HG03097 (cell line): ENCODE measurements around the gene MRPL28.
"Not testable (repeated sequence)": the region's sequence is repeated elsewhere in the genome, so short reads cannot be mapped to it uniquely, and the experiment has no call there.

Experiments used
- ATAC-seq: cut with Tn5 transposase; IDR thresholded peaks from one replicate; pipeline ENCODE4 v1.9.1; 2021; ENCODE audit not compliant: unreplicated experiment, low FRiP score

MRPL28 gene

DNA sequence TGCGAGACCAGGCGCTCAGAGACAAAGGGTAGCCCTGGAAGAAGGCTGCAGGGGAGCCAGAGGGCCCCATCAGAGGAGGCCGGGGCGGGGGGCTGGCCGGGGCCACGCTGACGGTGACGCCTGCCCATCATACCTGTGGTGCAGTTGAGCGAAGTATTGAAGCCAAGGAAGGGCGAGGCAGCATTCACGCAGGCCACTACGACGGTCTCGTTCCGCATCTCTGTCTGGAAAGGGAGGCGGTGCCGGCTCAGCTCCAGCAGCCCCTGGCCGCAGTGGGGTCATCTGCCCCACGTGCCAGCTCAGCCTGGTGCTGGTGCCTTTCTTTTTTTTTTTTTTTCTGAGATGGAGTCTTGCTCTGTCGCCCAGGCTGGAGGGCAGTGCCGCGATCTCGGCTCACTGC is 4.9 kb upstream of the MRPL28 start:
- no peak for ATAC-seq

DNA sequence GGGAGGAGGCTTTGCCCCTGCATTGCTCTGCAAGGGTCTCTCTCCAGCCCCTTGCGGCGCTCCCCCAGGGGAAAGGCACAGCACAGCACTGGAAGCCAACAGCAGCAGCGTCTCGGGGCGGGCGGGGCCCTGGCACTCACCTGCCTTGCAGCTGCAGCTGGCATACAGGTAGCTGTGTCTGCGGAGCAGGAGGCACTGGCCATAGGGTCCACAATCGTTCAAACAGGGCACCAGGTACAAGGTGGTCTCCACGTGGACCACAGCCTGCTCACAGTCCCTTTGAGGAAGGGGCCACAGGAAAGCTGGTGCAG is 4.2 kb upstream of the MRPL28 start:
- ATAC-seq, result no peak

DNA sequence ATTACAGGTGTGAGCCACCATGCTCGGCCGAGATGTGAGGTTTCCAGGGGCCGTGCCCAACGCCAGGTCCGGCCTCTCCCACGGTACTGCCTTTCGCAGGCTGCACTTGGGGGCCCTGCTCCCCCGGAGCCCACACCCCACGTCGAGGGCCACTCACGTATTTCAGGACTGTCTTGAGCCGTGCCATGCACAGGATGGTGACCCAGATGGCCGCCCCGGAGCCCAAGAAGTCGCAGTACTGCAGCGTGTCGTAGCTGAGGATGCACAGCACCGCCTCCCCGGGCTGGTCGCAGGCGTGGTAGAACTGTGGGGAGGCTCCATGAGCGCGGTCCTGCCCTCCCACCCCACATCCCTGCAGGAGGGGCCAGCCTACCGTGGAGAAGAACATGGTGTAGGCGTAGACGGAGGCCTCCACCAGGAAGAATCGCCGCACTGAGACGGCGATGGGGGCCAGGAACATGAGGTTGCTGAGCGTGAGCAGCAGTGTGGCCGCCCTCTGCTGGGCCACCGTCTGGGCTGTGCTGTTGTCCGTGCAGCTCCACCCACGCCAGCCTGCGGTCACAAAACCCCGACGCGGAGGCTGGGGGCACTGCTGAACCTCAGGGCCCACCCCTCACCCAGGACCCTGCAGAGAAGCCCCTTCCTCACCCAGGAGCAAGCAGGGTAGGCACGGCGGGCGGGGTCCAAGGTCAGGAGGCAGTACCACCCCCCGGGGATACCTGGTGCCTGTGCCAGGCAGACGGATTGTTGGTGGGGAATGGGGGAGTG is 3.7 kb upstream of the MRPL28 start:
- no peak for ATAC-seq

DNA sequence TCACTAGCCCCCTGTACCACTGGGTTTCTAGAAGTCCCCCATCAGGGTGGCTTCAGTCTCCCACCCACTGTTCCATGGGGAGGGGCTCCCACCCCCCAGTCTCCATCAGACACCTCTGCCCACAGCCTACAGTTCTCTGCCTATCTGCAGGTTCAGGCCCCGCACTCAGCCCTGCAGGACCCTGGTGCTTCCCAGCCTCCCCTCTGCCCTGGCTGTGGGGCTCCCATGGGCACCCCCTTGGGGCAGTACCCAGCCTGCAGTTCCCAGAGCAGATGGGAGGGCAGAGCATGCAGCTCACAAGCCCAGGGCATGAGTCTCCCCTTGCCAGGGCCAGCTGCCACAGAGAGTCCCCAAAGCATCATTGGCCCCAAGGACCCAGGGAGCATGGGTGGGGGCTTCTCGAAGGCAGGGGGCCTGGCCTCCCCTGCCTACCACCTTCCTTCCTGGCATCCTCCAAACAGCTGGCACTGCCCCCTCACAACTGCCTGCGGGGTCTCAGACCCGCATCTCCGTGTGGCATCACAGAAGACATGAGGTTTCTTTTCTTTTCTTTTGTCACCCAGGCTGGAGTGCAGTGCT is 2.8 kb upstream of the MRPL28 start:
- ATAC-seq, result no peak

DNA sequence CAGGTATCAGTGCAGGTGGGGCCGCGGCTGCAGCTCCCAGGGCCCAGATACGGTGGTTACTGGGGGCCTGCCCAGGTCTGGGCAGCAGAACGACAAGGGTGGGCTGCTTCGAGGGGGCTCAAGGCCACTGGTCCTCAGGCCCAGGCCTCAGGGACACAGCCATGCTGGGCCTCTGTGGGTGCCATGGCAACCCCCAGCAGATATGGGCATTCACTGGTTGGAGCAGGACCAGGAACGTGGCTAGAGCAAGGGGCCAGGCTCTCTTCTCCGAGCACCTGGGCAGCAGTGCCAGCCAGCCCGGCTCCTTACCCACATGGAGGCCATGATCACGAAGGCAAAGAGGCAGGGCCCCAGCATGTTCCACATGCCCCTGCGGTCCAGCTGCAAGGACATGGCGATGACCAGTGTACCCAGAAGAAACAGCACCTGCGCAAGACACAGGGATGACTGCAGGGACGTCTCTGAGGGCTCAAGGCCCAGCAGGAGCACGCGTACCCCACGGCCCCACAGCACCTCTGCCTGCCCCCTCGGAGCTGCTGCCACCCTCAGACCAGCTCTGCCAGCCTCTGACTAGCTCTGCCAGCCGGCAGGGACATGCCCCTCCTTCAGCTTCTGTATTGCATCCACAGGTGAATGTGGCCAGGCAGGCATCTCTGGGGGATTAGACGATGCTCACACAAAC is 2.1 kb upstream of the MRPL28 start:
- ATAC-seq, result no peak

DNA sequence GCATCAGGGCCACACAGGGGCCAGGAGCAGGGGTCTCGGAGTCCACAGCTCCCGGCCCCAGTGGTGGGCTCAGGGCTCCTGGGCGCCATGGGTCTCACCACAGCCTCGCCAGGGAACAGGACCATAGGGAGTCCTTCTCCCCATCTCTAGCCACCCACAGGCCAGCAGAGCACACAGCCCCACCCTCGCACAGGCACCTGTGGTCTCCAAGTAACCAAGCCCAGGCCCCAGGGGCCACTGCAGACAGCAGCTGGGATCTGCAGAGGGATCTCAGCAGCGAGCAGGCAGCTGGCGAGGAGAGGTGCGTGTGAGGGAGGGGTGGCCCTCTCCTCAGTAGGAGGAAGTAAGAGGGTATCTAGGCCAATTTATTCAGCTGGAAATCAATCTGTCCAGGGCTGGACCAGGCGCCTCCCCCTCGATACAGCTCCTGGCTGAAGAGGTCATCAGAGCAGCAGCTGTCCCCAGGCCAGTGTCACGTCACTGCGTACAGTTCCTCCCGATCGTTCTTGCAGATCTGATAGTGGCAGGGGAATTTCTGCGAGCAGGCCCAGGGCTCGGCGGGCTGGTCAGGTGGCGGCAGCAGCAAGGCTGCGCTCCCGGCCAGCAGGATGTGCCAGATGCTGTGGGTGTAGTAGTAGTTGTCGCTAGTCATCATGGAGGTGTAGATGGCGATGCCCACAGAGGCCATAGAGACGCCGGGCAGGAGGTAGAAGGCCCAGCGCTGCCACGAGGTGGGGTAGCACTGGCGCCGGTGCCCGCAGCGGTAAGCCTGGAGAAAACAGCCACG is 1.4 kb upstream of the MRPL28 start:
- no peak for ATAC-seq

DNA sequence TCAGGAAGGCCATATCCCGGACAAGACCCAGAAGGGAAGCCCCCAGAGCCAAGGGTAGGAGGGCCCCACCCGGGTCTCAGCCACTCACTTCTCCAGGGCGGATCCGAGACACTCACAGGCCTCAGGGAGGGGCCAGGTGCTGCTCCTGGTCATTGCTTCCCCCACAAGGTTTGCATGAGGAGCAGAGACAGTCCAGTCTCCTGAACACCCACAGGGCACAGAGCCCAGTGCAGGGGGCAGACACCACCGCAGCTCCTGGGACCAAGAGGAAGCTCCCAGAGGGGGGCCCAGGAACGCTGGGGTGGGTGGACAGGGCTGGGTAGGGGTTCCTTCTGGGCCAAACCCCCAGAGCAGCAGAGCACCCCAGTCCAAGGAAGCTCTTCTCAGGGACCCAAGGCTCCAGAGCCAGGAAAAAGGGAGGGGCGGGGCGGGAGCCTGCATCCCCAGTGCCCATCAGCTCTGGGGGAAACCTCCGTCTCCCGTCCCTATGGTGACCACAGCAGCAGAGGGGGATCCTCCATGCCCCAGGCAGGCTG is 709 bp upstream of the MRPL28 start:
- no peak for ATAC-seq

DNA sequence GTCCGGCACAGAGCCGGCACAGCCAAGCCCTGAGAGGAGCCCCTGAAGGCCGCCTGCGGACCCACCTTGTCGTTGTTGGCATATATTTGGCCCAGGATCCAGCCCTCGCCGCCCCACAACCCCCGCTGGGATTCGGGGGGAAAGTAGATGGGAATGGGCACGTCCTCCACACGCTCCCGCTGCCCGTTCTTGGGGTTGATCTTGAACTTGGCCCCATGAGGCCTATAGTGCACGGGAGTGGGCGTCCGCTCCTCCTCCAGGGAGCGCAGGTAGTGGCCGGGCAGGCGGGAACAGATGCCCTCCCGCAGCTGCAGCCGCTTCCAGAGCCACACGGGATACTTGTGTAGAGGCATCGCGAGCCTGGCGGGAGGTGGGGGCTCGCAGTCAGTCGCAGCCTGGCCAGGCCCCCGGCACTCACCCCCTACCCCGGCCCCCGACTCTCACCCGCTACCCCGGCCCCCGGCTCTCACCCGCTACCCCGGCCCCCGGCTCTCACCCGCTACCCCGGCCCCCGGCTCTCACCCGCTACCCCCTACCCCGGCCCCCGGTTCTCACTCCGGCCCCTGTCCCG is 387 bp downstream of the MRPL28 start:
- no peak for ATAC-seq

DNA sequence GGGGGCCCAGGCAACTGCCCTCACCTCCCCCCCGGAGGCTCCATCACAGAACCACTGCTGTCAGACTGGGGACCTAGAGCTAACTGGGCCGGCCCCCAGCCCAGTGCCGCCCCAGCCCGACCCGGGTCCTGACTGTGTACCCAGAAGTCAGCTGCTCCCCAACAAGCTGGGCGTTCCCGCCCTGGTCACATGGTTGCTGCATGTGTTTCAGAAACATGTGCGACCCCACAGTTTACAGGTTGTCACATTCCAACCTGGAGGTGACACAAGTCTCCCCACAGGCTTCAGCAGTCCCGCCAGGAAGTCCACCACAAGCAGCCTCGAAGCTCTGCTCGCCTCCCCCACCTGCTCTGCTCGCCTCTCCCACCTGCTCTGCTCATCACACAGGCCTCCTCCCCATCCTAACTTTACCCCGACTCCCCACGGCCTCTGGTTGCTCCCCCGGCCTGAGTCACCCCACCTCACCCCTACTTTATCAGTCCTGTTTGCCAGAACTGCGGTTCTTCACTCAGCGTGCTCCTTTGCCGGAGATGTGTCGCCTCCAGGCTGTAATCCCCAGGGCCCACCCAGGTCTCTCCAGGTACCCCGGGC is 968 bp downstream of the MRPL28 start:
- no peak for ATAC-seq

DNA sequence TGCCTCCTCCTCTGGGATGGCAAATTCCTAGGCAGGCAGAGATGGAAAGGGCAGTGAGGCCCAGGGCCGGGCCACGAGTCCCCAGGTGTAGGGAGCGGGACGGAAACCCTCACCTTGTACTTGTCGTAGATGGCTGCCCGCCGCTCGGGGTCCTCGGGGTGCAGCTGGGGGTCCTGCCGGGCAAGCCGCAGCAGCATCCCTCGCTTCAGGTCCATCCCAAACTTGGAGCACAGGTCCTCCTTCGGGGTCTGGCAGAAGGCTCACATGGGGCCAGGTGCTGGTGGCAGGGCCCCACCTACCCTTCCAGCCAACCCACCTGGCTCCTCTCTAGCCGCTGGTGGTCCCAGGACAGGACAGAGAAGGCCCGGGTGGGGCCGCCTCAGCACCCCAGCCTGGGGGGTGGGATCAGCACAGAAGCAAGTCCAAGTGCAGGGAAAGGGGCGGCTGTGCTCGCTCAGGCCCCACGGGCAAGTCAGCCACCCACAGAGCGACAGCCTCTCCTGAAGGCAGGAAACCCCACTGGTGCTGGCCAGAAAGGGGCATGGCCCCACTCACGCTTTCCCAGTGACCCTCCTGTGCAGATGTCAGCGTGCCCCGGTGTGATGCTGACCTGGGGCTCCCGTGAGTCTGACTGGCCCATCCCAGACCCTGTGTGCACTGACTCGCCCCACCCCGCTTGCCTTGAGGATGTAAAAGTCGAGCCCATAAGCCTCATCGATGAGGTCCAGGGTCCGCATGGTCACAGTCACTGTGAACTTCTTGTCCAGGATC is 1.8 kb downstream of the MRPL28 start:
- ATAC-seq, result no peak

DNA sequence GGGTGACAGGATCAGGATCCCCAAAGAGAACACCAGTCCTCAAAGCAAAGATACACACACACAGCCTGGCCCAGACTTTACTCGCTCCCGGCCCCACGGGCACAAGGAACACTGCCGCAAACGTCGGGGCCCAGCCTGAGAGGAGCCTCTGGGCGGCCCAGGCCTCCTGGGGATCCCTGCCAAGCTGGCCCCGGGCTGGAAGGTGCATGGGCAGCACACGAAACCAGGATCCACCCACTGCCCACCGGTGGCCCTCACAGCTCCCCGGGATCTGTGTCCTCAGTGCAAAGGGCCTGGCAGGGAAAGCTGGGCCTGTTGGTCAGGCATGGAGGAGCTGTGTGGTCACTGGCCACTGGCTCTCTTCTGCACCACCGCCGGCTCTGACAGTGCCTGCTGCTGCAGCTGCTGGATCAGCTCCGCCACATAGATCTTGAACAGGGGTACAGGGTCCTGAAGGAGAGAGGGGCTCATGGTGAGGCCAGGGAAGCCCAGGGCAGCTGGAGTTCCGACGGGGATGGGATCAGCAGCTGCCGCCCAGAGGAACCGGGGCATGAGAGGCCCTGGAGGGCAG is 2.9 kb downstream of the MRPL28 start:
- no peak for ATAC-seq

DNA sequence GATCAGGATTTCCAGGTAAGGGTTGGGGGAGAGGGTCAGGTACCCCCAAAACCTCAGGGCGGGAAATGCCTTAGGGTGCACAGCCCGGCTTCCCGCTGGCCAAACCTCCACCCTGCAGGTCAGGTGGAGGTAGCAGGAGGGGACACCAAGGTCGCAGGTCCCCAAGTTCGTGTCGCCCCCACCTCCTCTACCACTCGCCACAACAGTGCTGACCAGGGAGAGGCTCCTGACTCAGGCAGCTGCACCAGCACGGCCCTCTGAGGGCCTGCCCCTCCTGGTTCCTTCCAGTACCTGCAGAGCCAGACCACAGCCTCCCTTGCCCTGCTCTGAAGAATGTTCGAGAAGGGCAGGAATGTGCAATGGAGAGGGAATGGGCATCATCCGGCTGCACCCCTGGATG is 3.9 kb downstream of the MRPL28 start:
- ATAC-seq, result no peak

DNA sequence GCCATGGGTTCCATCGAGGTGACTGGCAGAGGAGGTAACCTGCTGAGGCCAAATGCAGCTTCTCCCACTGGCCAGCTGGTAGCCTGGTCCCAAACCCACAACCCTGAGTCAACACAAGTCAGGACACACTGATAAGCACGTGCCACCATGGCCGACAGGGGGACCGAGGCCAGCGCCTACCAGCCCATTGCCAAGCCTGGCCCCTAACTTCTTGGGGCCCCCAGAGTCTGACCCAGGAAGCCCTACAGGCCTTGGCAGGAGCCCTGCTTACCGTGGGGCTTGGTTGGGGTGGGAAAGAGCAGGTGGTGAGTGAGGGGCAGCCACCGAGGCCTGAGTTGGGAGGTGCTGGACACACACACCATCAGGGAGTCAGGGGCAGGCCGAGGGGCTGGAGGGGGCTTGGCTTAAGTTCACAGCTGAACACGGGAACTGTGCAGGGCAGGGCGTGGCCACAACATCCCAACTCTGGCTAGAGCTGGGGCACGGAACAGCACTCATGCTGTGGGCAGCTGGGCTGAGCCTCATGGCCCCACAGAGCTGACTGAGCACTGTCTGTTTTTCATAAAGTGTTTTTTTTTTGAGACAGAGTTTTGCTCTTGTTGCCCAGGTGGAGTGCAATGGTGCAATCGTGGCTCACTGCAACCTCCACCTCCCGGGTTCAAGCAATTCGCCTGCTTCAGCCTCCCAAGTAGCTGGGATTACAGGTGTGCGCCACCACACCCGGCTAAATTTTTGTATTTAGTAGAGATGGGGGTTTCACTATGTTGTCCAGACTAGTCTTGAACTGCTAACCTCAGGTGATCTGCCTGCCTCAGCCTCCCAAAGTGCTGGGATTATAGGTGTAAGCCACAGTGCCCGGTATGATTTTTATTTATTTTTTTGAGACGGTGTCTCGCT is 5.5 kb downstream of the MRPL28 start:
- no peak for ATAC-seq

DNA sequence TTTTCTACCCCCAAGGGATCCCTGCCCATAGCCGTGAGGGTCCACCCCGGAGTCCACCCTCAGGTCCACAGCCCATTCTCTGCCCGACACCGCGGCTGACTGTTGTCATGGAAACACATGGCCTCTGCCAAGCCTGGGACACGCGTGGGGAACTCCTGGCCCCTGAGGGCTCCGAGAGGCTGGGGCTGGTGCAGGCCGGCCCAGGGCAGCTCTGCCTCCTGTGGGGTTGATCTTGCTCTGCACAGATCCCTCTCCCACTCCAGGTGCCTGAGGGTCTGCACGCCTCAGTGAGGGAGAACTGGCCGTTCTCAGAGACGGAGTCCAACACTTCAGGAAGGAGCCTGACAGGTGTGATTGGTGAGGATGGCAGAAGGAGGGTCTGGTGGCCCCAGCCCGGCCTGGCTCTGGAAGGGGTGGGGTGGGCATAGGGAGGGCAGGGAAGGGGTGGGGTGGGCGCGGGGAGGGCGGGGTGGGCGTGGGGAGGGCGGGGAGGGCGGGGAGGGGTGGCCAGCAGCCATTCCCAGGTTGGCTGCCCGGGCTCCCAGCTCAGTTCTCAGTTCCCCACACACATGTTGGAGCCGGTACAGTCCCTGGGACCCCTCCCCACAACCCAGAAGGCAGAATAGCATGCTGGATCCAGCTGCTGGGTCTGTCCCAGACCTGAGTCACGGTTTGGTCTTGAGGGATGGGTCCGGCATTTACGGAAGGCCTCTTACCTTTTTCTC is 6.4 kb downstream of the MRPL28 start:
- no peak for ATAC-seq

DNA sequence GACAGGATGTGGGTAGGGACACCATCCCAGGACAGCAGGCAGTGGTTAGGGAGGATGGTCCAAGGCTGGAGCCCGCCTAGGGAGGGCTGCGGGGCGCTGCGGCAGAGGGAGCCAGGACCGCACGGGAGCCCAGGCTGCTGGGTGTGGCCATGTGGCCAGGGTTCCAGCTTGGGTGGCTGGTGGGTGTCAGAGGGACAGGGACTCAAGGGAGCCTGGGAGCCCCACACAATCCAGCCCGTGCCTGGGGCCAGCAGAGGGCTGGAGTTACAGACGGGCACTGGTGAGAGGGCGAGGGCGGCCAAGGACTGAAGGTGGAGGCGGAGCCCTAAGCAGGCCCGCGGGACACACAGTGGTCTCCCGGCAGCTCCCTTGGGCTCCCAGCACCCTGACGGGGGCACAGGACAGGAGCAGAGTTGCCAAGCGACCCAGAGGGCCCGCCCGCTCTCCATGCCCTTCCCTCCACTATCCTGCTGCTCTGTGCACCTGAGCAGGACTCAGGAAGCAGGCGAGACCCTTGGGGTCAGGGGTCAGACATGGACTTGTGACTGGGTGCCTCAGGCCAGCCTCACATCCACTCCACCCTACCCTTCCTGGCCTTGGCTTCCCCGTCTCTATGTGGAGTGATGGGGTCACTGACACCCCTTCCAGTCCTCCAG is 7.1 kb downstream of the MRPL28 start:
- ATAC-seq, result no peak

DNA sequence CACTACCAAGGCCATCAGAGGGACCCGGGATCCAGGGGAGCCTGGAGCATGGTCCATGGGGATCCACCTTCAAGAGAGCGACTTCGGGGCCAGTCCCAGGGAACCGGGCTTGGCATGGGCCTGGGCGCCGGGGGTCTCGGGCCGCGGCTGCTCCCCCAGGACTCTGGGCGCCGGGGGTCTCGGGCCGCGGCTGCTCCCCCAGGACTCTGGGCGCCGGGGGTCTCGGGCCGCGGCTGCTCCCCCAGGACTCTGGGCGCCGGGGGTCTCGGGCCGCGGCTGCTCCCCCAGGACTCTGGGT is 7.7 kb downstream of the MRPL28 start:
- not testable (repeated sequence) for ATAC-seq
